MM.1S (cell line): ENCODE measurements around the gene LEFTY1.

Experiments
- DNase-seq: peaks from one replicate; pipeline ENCODE4 v3.0.0-alpha.2; 2015
- H2AFZ ChIP-seq: fragments of 300-600 bp; sonication (generic); 2 replicates; pipeline ENCODE4 v1.6.0; 2016; ENCODE audit warnings: antibody characterized with exemption, low read length
- H3F3A ChIP-seq: fragments of 300-600 bp; sonication (generic); 2 replicates; pipeline ENCODE4 v1.6.1; 2016; ENCODE audit warnings: mild to moderate bottlenecking, antibody characterized with exemption, low read length, moderate library complexity, mixed read lengths; ENCODE audit not compliant: insufficient read depth
- H3K27ac ChIP-seq: fragments of 300-600 bp; sonication (generic); 2 replicates; pipeline ENCODE4 v1.5.1; 2016; ENCODE audit warnings: mild to moderate bottlenecking, low read length
- H3K27me3 ChIP-seq: fragments of 300-600 bp; sonication (generic); replicated peaks from 2 replicates; pipeline ENCODE4 v1.6.0; 2016; ENCODE audit warnings: low read length; ENCODE audit not compliant: insufficient read depth
- H3K36me3 ChIP-seq: fragments of 300-600 bp; sonication (generic); replicated peaks from 2 replicates; pipeline ENCODE4 v1.6.1; 2016; ENCODE audit warnings: mild to moderate bottlenecking, low read length, mixed read lengths; ENCODE audit not compliant: insufficient read depth
- H3K4me1 ChIP-seq: fragments of 300-600 bp; sonication (generic); 2 replicates; pipeline ENCODE4 v1.6.1; 2016; ENCODE audit warnings: low read length, mixed read lengths
- H3K4me2 ChIP-seq: fragments of 300-600 bp; sonication (generic); 2 replicates; pipeline ENCODE4 v1.6.0; 2016; ENCODE audit warnings: low read depth, low read length
- H3K4me3 ChIP-seq: fragments of 300-600 bp; sonication (generic); 2 replicates; pipeline ENCODE4 v1.5.1; 2016; ENCODE audit warnings: low read length, mixed read lengths
- H3K79me2 ChIP-seq: fragments of 300-600 bp; sonication (generic); 2 replicates; pipeline ENCODE4 v1.6.1; 2016; ENCODE audit warnings: mixed run types, low read length, mixed read lengths
- H3K9ac ChIP-seq: fragments of 300-600 bp; sonication (generic); 2 replicates; pipeline ENCODE4 v1.6.1; 2016; ENCODE audit warnings: low read length, mixed read lengths
- H3K9me2 ChIP-seq: fragments of 300-600 bp; sonication (generic); replicated peaks from 2 replicates; pipeline ENCODE4 v1.6.1; 2016; ENCODE audit warnings: mild to moderate bottlenecking, low read length, mixed read lengths; ENCODE audit not compliant: insufficient read depth
- H3K9me3 ChIP-seq: fragments of 300-600 bp; sonication (generic); replicated peaks from 2 replicates; pipeline ENCODE4 v1.6.1; 2016; ENCODE audit warnings: mild to moderate bottlenecking, low read length, mixed read lengths; ENCODE audit not compliant: insufficient read depth
- H4K20me1 ChIP-seq: fragments of 300-600 bp; sonication (generic); 2 replicates; pipeline ENCODE4 v1.6.1; 2016; ENCODE audit warnings: mild to moderate bottlenecking, low read length, moderate library complexity, mixed read lengths; ENCODE audit not compliant: insufficient read depth
- EZH2 ChIP-seq: fragments of 300-600 bp; sonication (generic); optimal IDR thresholded peaks from 2 replicates; pipeline ENCODE3; 2017; ENCODE audit warnings: low read depth, mild to moderate bottlenecking, antibody characterized with exemption, low read length, mixed read lengths
- EZH2phosphoT487 ChIP-seq: fragments of 300-600 bp; sonication (generic); IDR thresholded peaks from 2 replicates; pipeline ENCODE4 v1.6.1; 2018; ENCODE audit warnings: antibody characterized with exemption, low read length
- TF ChIP-seq, protein P1 (sequence below): fragments of 300-600 bp; sonication (generic); IDR thresholded peaks from 2 replicates; pipeline ENCODE4 v1.5.1; 2016; ENCODE audit warnings: antibody characterized with exemption, low read length, mixed read lengths

LEFTY1 gene

DNA sequence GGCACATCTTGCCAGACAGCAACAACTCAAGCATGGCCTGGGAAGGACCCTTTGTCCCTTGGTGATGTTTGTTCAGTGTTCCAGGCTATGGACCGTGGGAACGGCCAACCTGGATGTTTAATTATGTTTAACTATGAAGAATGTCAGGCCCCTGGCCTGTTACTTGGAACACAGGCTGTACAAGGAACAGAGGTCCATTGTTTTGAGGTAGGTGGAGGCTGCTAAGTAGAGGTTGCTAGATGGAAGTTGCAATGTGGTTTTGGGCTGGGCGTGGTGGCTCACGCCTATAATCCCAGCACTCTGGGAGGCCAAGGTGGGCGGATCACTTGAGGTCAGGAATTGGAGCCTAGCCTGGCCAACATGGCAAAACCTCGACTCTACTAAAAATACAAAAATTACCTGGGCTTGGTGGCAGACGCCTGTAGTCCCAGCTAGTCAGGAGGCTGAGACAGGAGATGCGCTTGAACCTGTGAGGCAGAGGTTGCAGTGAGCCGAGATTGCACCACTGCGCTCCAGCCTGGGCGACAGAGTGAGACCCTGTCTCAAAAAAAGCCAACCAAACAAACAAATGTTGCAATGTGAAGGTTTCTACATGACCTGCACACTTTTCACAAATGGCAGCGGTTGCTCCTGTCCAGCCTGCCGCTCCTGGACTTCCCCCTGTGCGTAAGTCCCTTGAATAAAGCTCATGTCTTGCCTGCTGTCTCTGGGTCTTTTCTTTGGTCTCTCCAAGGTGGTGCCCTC is 2.5 kb upstream of the LEFTY1 start:
- no peak overlapping the region for H3K27ac ChIP-seq
- TF ChIP-seq, protein P1, sequence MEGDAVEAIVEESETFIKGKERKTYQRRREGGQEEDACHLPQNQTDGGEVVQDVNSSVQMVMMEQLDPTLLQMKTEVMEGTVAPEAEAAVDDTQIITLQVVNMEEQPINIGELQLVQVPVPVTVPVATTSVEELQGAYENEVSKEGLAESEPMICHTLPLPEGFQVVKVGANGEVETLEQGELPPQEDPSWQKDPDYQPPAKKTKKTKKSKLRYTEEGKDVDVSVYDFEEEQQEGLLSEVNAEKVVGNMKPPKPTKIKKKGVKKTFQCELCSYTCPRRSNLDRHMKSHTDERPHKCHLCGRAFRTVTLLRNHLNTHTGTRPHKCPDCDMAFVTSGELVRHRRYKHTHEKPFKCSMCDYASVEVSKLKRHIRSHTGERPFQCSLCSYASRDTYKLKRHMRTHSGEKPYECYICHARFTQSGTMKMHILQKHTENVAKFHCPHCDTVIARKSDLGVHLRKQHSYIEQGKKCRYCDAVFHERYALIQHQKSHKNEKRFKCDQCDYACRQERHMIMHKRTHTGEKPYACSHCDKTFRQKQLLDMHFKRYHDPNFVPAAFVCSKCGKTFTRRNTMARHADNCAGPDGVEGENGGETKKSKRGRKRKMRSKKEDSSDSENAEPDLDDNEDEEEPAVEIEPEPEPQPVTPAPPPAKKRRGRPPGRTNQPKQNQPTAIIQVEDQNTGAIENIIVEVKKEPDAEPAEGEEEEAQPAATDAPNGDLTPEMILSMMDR, result no peak
- TF ChIP-seq EZH2phosphoT487 (no peak), EZH2 (no peak)

DNA sequence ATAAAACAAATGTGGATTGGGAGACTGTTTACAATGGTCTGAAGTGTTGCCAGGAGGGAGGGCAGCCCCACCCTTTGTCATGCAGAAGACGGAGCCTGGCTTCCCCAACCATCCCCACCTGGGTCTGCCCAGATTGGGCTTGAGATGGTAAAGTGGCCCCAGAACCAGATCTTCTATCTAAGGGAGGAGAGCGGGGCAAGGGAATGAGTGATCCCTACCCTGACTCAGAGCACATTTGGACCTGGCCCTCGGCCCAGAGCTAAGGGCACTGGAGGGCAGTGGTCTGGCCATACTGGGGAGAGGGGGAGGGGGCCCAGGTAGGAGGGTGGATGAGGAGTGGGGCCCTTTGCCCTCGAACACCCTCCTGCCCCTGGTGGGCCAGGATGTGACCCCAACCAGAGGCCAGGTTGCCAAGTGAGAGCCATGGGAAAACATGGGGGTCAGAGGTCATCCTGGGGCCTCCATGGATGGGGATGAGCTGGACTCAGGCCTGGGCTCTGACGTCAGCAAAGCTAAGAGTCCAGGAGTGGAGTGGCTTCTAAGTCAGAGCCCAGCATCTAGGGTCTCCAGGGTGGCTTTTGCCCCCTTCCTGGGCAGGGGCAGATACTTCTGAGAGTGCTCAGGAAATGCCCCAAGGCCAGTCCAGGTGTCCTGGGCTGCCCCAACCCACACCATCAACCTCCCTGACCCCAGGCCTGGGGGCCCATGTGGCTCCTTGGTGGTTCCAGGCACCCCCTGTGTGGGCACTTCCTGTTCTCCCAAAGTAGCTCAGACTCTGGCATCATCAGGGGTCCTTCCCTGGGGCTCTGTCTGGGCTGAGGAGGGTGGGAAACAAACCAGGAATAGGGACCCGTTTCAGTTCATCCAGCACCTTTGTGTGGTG is 1.6 kb upstream of the LEFTY1 start:
- no peak for DNase-seq
- H3K27me3 ChIP-seq, result no peaks in the 10 kb centered on the region
- no peaks in the 10 kb centered on the region for H3K9me3 ChIP-seq
- H3K4me2 ChIP-seq, result no peak overlapping the region
- H3K4me1 ChIP-seq, result no peaks in the 10 kb centered on the region
- no peaks in the 10 kb centered on the region for H4K20me1 ChIP-seq
- no peaks in the 10 kb centered on the region for H3K36me3 ChIP-seq
- H3K27ac ChIP-seq, result no peak overlapping the region
- no peaks in the 10 kb centered on the region for H3F3A ChIP-seq
- no peak overlapping the region for H3K9ac ChIP-seq
- H3K79me2 ChIP-seq, result no peaks in the 10 kb centered on the region
- H2AFZ ChIP-seq, result no peak overlapping the region
- no peak overlapping the region for H3K4me3 ChIP-seq
- no peaks in the 10 kb centered on the region for H3K9me2 ChIP-seq
- TF ChIP-seq EZH2, result no peak
- TF ChIP-seq, protein P1, result no peak
- TF ChIP-seq EZH2phosphoT487, result no peak

More for the DNA sequence above, 2.5 kb upstream of the LEFTY1 start:
- no peak overlapping the region for H3K4me2 ChIP-seq
- no peak overlapping the region for H3K9ac ChIP-seq
- no peaks in the 10 kb centered on the region for H3K9me2 ChIP-seq
- H3K4me3 ChIP-seq, result no peak overlapping the region
- peaks cover 1% of the 10 kb centered on the region; the same call in 1 of the 2 replicates for H3F3A ChIP-seq
- H3K9me3 ChIP-seq, result no peaks in the 10 kb centered on the region
- H3K4me1 ChIP-seq, result peaks cover 6% of the 10 kb centered on the region
- no peaks in the 10 kb centered on the region for H4K20me1 ChIP-seq
- no peak overlapping the region for H2AFZ ChIP-seq
- DNase-seq, result no peak
- H3K79me2 ChIP-seq, result no peaks in the 10 kb centered on the region
- H3K36me3 ChIP-seq, result no peaks in the 10 kb centered on the region
- no peaks in the 10 kb centered on the region for H3K27me3 ChIP-seq

DNA sequence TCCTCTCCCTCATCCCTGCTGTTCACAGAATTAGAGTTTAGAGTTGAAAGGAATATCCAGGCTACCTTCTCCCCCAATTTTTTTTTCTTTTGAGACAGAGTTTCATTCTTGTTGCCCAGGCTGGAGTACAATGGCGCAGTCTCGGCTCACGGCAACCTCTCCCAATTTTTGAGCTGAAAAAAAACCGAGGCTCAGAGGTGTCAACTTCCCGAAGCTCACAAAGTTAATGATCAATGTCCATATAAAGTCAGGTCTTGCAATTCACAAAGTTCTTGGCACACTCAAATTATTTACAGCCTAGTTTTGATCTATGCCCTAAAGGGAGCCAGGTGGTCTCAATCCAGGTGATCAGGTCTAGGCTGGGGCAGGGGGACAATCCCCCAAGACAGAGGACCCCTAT is 797 bp upstream of the LEFTY1 start:
- Histone ChIP-seq H3K4me1 (no peaks in the 10 kb centered on the region), H2AFZ (no peak overlapping the region), H3K9me2 (no peaks in the 10 kb centered on the region), H3K27ac (no peak overlapping the region), H3K4me2 (no peak overlapping the region), H3F3A (no peaks in the 10 kb centered on the region), H3K9me3 (no peaks in the 10 kb centered on the region), H4K20me1 (no peaks in the 10 kb centered on the region), H3K27me3 (no peaks in the 10 kb centered on the region), H3K9ac (no peak overlapping the region), H3K79me2 (no peaks in the 10 kb centered on the region), H3K4me3 (no peak overlapping the region), H3K36me3 (no peaks in the 10 kb centered on the region)
- DNase-seq, result no peak
- TF ChIP-seq EZH2 (no peak), EZH2phosphoT487 (no peak)
- TF ChIP-seq, protein P1, result no peak
